ENCODE data around the gene C10orf90.

The C10orf90 gene

DNA sequence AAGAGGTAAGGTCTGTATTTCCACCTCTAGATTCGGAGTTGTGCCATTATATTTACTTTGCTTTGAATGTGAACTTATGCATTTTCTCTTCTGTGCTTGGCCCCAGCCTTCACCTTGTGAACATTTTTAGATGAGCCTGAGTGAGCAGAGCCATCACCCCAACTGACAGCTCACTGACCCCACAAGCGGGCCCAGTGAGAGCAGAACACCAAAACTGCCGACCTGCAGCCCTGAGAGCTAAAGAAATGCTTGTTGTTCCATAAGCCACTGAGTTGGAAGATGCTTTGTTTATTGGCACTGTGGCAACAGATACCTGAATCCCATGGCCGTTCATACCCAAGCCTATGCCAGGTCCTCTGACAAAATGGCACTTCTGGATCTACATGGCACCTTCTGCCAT is 37.8 kb downstream of the C10orf90 start:
- Histone ChIP-seq H4K20me1 (ENCODE audit: insufficient read depth) (no peaks in the 10 kb centered on the region), H3K27ac (no peak overlapping the region), H3K4me2 (no peak overlapping the region), H3K4me3 (IDR thresholded peaks at IDR 0.05; ENCODE audit: insufficient read depth, low read depth, low read length) (no peak overlapping the region), H2AFZ (ENCODE audit: low read depth) (no peak overlapping the region), H3K79me2 (ENCODE audit: insufficient read depth, low read depth) (no peaks in the 10 kb centered on the region), H3K4me1 (ENCODE audit: low read depth, poor library complexity, severe bottlenecking) (no peaks in the 10 kb centered on the region), H3K27me3 (ENCODE audit: insufficient read depth, low read depth) (no peaks in the 10 kb centered on the region), H3K36me3 (ENCODE audit: insufficient read depth) (no peaks in the 10 kb centered on the region), H3K9ac (no peak overlapping the region)
- TF ChIP-seq, protein P1, sequence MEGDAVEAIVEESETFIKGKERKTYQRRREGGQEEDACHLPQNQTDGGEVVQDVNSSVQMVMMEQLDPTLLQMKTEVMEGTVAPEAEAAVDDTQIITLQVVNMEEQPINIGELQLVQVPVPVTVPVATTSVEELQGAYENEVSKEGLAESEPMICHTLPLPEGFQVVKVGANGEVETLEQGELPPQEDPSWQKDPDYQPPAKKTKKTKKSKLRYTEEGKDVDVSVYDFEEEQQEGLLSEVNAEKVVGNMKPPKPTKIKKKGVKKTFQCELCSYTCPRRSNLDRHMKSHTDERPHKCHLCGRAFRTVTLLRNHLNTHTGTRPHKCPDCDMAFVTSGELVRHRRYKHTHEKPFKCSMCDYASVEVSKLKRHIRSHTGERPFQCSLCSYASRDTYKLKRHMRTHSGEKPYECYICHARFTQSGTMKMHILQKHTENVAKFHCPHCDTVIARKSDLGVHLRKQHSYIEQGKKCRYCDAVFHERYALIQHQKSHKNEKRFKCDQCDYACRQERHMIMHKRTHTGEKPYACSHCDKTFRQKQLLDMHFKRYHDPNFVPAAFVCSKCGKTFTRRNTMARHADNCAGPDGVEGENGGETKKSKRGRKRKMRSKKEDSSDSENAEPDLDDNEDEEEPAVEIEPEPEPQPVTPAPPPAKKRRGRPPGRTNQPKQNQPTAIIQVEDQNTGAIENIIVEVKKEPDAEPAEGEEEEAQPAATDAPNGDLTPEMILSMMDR (conservative IDR thresholded peaks at IDR 0.05; ENCODE audit: low read depth, low read length) = no peak

DNA sequence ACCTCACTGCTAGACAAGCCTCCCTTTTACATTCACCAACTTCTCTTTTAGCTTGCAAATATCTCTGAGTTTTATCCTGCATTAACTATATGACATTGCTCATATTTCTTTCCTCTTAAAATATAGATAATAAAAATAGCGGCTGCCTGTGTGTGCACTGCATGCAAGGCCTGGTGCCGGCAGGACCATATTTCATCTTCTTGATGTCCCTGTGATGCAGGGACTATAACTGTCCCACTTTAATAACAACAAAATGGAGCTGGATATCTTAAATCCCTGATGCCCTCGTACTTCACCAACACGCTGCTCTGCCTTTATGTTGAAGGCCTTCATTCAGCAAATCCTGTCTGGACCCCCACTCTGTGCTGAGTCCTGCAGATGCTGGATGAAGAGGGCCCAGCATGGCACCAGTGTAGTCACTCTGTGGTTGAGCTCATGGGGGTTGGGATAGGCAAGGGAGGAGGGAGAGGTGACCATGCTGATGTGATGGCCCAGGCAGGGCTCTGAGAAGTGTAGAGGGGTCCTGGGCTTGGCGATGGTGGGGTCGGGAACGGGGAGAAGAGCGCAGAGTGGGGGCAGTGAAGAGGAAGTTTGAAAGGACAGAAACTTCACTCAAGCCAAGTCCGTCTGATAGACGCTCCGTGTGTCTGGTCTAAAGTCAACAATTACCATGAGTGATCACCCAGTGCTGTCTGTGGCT is 40.4 kb downstream of the C10orf90 start:
- no peak overlapping the region for H3K9ac ChIP-seq
- no peaks in the 10 kb centered on the region for H3K4me1 ChIP-seq (ENCODE audit: low read depth, poor library complexity, severe bottlenecking)
- H4K20me1 ChIP-seq (ENCODE audit: insufficient read depth) = no peaks in the 10 kb centered on the region
- no peaks in the 10 kb centered on the region for H3K27me3 ChIP-seq (ENCODE audit: insufficient read depth, low read depth)
- no peak overlapping the region for H3K27ac ChIP-seq
- TF ChIP-seq, protein P1 (conservative IDR thresholded peaks at IDR 0.05; ENCODE audit: low read depth, low read length) = no peak
- no peaks in the 10 kb centered on the region for H3K36me3 ChIP-seq (ENCODE audit: insufficient read depth)
- no peak overlapping the region for H3K4me2 ChIP-seq
- H3K4me3 ChIP-seq (IDR thresholded peaks at IDR 0.05; ENCODE audit: insufficient read depth, low read depth, low read length) = no peak overlapping the region
- no peak overlapping the region for H2AFZ ChIP-seq (ENCODE audit: low read depth)
- no peaks in the 10 kb centered on the region for H3K79me2 ChIP-seq (ENCODE audit: insufficient read depth, low read depth)

DNA sequence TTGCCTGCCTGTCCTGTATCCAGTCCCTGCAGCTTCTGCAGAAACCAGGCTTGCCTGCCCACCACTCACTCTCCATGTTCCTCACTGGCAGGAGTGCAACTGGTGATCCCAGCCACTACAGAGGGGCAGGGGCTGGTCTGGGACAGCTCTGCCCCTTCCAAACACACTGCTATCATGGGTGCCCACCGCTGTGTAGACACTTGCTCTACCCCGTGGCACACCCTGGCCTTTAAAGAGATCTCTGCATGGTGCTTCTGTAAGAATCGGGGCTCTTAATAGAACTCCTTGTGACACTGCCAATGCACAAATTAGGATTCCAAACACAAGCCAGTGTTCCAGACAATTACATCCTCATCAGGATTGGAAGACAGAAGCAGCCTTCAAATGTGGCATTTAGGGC is 41.7 kb downstream of the C10orf90 start:
- Histone ChIP-seq H3K79me2 (ENCODE audit: insufficient read depth, low read depth) (no peaks in the 10 kb centered on the region), H4K20me1 (ENCODE audit: insufficient read depth) (no peaks in the 10 kb centered on the region), H3K4me1 (ENCODE audit: low read depth, poor library complexity, severe bottlenecking) (no peaks in the 10 kb centered on the region), H3K36me3 (ENCODE audit: insufficient read depth) (no peaks in the 10 kb centered on the region), H3K9ac (no peak overlapping the region), H3K4me3 (IDR thresholded peaks at IDR 0.05; ENCODE audit: insufficient read depth, low read depth, low read length) (no peak overlapping the region), H2AFZ (ENCODE audit: low read depth) (no peak overlapping the region), H3K4me2 (no peak overlapping the region), H3K27me3 (ENCODE audit: insufficient read depth, low read depth) (no peaks in the 10 kb centered on the region), H3K27ac (no peak overlapping the region)
- TF ChIP-seq, protein P1 (conservative IDR thresholded peaks at IDR 0.05; ENCODE audit: low read depth, low read length) = no peak

DNA sequence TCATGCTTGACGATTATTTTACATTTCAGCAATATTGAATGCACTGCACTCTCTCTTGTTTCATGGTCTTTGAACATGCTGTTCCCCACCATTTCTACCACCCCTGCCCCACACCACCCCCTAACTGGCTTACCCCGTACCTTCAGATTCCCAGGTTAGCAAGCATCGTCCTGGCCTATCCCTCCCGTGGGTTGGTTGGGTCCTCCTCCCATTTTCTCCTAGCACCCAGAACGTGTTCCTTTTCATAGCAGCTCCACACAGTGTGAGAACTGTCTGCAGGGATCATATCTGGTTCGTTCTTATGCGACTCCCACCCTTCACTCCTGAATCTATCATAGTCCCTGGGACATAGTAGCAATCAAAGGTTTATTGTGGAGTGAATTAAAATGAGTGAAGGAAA is 48.6 kb downstream of the C10orf90 start:
- Histone ChIP-seq H2AFZ (ENCODE audit: low read depth) (no peak overlapping the region), H3K4me2 (no peak overlapping the region), H3K4me1 (ENCODE audit: low read depth, poor library complexity, severe bottlenecking) (no peaks in the 10 kb centered on the region), H3K27ac (no peak overlapping the region), H3K36me3 (ENCODE audit: insufficient read depth) (no peaks in the 10 kb centered on the region), H4K20me1 (ENCODE audit: insufficient read depth) (no peaks in the 10 kb centered on the region), H3K9ac (no peak overlapping the region), H3K27me3 (ENCODE audit: insufficient read depth, low read depth) (no peaks in the 10 kb centered on the region), H3K4me3 (IDR thresholded peaks at IDR 0.05; ENCODE audit: insufficient read depth, low read depth, low read length) (no peak overlapping the region), H3K79me2 (ENCODE audit: insufficient read depth, low read depth) (no peaks in the 10 kb centered on the region)
- TF ChIP-seq, protein P1 (conservative IDR thresholded peaks at IDR 0.05; ENCODE audit: low read depth, low read length) = no peak

Measured in KMS-11 (cell line).